OCI-LY1 (cell line): ENCODE results near the gene SLC2A3.

Source experiments
- H2AFZ ChIP-seq: fragments of 200-600 bp; sonication (generic), shearing (Covaris generic); 2 replicates; pipeline ENCODE4 v1.6.0; 2014; ENCODE audit warnings: antibody characterized with exemption, mild to moderate bottlenecking, low read length
- H3F3A ChIP-seq: fragments of 200-600 bp; sonication (generic), shearing (Covaris generic); 2 replicates; pipeline ENCODE4 v1.6.0; 2014; ENCODE audit warnings: mild to moderate bottlenecking, antibody characterized with exemption, low read length, moderate library complexity; ENCODE audit not compliant: insufficient read depth
- H3K27ac ChIP-seq: fragments of 200-600 bp; sonication (generic); 2 replicates; pipeline ENCODE4 v1.5.1; 2014; ENCODE audit warnings: low read length, mixed run types, mild to moderate bottlenecking, low read depth; ENCODE audit not compliant: poor library complexity, severe bottlenecking
- H3K27me3 ChIP-seq: fragments of 200-600 bp; sonication (generic); 2 replicates; pipeline ENCODE4 v1.6.0; 2014; ENCODE audit warnings: antibody characterized with exemption, mild to moderate bottlenecking, low read length, moderate library complexity; ENCODE audit not compliant: insufficient read depth
- H3K36me3 ChIP-seq: fragments of 200-600 bp; sonication (generic); 2 replicates; pipeline ENCODE4 v1.6.1; 2014; ENCODE audit warnings: mild to moderate bottlenecking, antibody characterized with exemption, low read length, moderate library complexity, mixed read lengths; ENCODE audit not compliant: insufficient read depth
- H3K4me1 ChIP-seq: fragments of 200-600 bp; sonication (generic); 2 replicates; pipeline ENCODE4 v1.5.1; 2014; ENCODE audit warnings: mild to moderate bottlenecking, low read length, moderate library complexity; ENCODE audit not compliant: insufficient read depth, severe bottlenecking
- H3K4me2 ChIP-seq: fragments of 200-600 bp; sonication (generic), shearing (Covaris generic); 2 replicates; pipeline ENCODE4 v1.6.1; 2014; ENCODE audit warnings: low read length
- H3K4me3 ChIP-seq: fragments of 200-600 bp; sonication (generic); 2 replicates; pipeline ENCODE4 v1.5.1; 2014; ENCODE audit warnings: low read length, low read depth, mild to moderate bottlenecking, mixed read lengths; ENCODE audit not compliant: poor library complexity, severe bottlenecking
- H3K79me2 ChIP-seq: fragments of 200-600 bp; shearing (Covaris generic); 2 replicates; pipeline ENCODE4 v1.6.1; 2016; ENCODE audit warnings: mixed run types, low read length, mixed read lengths; ENCODE audit not compliant: insufficient read depth
- H3K9ac ChIP-seq: fragments of 200-600 bp; sonication (generic), shearing (Covaris generic); 2 replicates; pipeline ENCODE4 v1.6.1; 2014; ENCODE audit warnings: mild to moderate bottlenecking, low read length, mixed read lengths
- H3K9me2 ChIP-seq: fragments of 200-600 bp; sonication (generic), shearing (Covaris generic); 2 replicates; pipeline ENCODE4 v1.6.1; 2014; ENCODE audit warnings: low read depth, mild to moderate bottlenecking, low read length, mixed read lengths
- H3K9me3 ChIP-seq: fragments of 200-600 bp; shearing (Covaris generic); 2 replicates; pipeline ENCODE4 v1.6.1; 2014; ENCODE audit warnings: low read length, mixed read lengths
- H4K20me1 ChIP-seq: fragments of 200-600 bp; sonication (generic), shearing (Covaris generic); 2 replicates; pipeline ENCODE4 v1.6.0; 2016; ENCODE audit warnings: mild to moderate bottlenecking, low read length; ENCODE audit not compliant: insufficient read depth
- EZH2 ChIP-seq: fragments of 200-600 bp; sonication (generic), shearing (Covaris generic); IDR thresholded peaks from 2 replicates; pipeline ENCODE4 v1.8.0; 2017; ENCODE audit warnings: borderline replicate concordance, mixed run types, mild to moderate bottlenecking, antibody characterized with exemption, low read length, moderate library complexity, mixed read lengths
- TF ChIP-seq, protein P1 (sequence below): fragments of 200-600 bp; sonication (generic), shearing (Covaris generic); IDR thresholded peaks from 2 replicates; pipeline ENCODE4 v1.5.1; 2017; ENCODE audit warnings: mild to moderate bottlenecking, antibody characterized with exemption, low read length, moderate library complexity, mixed read lengths

SLC2A3 gene

GRCh38 chr12:7937833-7938506 is 2.0 kb upstream of the SLC2A3 start:
- H3K36me3 ChIP-seq = no peaks in the 10 kb centered on the region
- TF ChIP-seq, protein P1, sequence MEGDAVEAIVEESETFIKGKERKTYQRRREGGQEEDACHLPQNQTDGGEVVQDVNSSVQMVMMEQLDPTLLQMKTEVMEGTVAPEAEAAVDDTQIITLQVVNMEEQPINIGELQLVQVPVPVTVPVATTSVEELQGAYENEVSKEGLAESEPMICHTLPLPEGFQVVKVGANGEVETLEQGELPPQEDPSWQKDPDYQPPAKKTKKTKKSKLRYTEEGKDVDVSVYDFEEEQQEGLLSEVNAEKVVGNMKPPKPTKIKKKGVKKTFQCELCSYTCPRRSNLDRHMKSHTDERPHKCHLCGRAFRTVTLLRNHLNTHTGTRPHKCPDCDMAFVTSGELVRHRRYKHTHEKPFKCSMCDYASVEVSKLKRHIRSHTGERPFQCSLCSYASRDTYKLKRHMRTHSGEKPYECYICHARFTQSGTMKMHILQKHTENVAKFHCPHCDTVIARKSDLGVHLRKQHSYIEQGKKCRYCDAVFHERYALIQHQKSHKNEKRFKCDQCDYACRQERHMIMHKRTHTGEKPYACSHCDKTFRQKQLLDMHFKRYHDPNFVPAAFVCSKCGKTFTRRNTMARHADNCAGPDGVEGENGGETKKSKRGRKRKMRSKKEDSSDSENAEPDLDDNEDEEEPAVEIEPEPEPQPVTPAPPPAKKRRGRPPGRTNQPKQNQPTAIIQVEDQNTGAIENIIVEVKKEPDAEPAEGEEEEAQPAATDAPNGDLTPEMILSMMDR = no peak
- no peak for TF ChIP-seq EZH2
- no peaks in the 10 kb centered on the region for H3K79me2 ChIP-seq
- no peak overlapping the region for H3K9ac ChIP-seq
- H2AFZ ChIP-seq = no peak overlapping the region
- H3K4me2 ChIP-seq = no peak overlapping the region
- H3K9me2 ChIP-seq = no peaks in the 10 kb centered on the region
- no peaks in the 10 kb centered on the region for H4K20me1 ChIP-seq
- H3K27ac ChIP-seq = no peak overlapping the region
- H3K27me3 ChIP-seq = no peaks in the 10 kb centered on the region
- H3F3A ChIP-seq = no peaks in the 10 kb centered on the region
- no peak overlapping the region for H3K4me3 ChIP-seq
- H3K9me3 ChIP-seq = no peaks in the 10 kb centered on the region
- no peaks in the 10 kb centered on the region for H3K4me1 ChIP-seq

DNA sequence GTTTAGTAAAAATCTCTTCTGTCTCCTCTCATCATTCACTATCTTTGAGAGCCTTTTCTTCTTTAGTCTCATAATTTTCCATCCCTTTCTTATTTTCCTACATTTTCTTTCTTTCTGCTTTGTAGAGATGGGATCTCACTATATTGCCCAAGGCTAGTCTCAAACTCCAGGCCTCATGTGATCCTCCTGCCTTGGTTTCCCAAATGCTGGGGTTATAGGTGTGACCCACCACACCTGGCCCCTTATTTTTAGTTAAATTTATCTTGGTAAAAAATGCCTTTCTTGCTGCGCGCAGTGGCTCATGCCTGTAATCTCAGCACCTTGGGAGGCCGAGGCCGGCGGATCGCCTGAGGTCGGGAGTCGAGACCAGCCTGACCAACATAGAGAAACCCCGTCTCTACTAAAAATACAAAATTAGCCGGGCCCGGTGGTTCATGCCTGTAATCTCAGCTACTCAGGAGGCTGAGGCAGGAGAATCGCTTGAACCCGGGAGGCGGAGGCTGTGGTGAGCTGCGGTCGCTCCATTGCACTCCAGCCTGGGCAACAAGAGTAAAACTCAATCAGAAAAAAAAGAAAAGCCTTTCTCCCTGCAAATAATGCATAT is 996 bp downstream of the SLC2A3 start:
- Histone ChIP-seq H2AFZ (no peak overlapping the region), H3K9me3 (no peaks in the 10 kb centered on the region), H3K36me3 (no peaks in the 10 kb centered on the region), H3K4me1 (no peaks in the 10 kb centered on the region), H3K27ac (no peak overlapping the region), H3K9me2 (no peaks in the 10 kb centered on the region), H3K9ac (no peak overlapping the region), H3F3A (no peaks in the 10 kb centered on the region), H3K79me2 (no peaks in the 10 kb centered on the region), H3K27me3 (no peaks in the 10 kb centered on the region), H3K4me2 (no peak overlapping the region), H4K20me1 (no peaks in the 10 kb centered on the region), H3K4me3 (no peak overlapping the region)
- TF ChIP-seq, protein P1 = no peak
- no peak for TF ChIP-seq EZH2

DNA sequence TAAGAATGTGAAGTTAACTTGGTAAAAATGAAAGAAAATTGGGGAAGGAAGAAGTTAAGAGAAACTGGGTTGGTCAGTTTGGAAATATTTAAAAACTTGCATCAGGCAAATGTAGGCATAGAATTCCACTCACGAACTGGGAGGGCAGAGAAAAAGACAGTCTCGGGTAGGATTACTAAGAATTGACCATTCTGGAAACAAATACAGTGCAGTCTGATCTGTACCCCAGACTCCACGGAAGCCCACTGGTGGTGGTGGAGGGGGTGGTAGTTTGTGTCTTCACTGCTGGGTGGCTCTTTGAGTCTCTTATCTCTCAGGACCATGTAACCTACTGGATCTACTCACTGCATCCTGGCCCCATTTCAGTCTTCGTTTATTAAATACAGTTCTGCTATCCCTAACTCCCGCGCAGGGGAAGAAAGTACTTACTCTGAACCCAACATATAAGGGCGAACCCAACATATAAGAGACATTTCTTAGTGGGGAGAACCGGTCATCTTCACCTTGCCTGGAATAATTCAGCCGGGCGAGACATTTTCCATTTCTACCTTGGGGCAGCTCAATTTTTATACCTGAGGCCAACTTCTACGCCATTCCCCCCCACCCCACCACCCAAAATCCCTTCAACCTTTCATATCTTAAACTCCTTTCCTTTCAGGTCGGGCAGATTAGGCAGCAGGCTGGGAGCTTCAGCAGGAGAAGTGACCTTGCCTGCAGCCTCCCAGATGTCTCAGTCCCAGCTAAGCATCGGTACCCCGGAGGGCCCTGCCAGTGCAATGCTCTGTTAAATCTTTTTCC is 1.7 kb downstream of the SLC2A3 start:
- no peak overlapping the region for H3K27ac ChIP-seq
- H3K27me3 ChIP-seq = no peaks in the 10 kb centered on the region
- H3K9ac ChIP-seq = no peak overlapping the region
- H3K9me2 ChIP-seq = no peaks in the 10 kb centered on the region
- no peaks in the 10 kb centered on the region for H4K20me1 ChIP-seq
- TF ChIP-seq, protein P1 = no peak
- TF ChIP-seq EZH2 = no peak
- H3K79me2 ChIP-seq = no peaks in the 10 kb centered on the region
- H3K4me2 ChIP-seq = no peak overlapping the region
- no peak overlapping the region for H2AFZ ChIP-seq
- H3K4me1 ChIP-seq = no peaks in the 10 kb centered on the region
- H3K4me3 ChIP-seq = no peak overlapping the region
- H3F3A ChIP-seq = no peaks in the 10 kb centered on the region
- H3K9me3 ChIP-seq = no peaks in the 10 kb centered on the region
- H3K36me3 ChIP-seq = no peaks in the 10 kb centered on the region
